ENCODE data around the gene UHMK1.

The UHMK1 gene

GRCh38 chr1:162530307-162530987 is 32.8 kb downstream of the UHMK1 start:
- no peak for DNase-seq (ENCODE audit: low spot score)

GRCh38 chr1:162530988-162531319 is 33.3 kb downstream of the UHMK1 start:
- no peak for DNase-seq (ENCODE audit: low spot score)

- no peak for DNase-seq (ENCODE audit: low spot score)
Observed at GRCh38 chr1:162535501-162535900, 37.9 kb downstream of the UHMK1 start.

- DNase-seq (ENCODE audit: low spot score), result no peak
Observed at GRCh38 chr1:162536511-162536910, 38.9 kb downstream of the UHMK1 start.

GRCh38 chr1:162537216-162537615 is 39.6 kb downstream of the UHMK1 start:
- DNase-seq (ENCODE audit: low spot score), result no peak

- no peak for DNase-seq (ENCODE audit: low spot score)
Observed at GRCh38 chr1:162538815-162539431, 41.3 kb downstream of the UHMK1 start.

- DNase-seq (ENCODE audit: low spot score), result no peak
Observed at GRCh38 chr1:162541619-162542141, 44.1 kb downstream of the UHMK1 start.

- no peak for DNase-seq (ENCODE audit: low spot score)
Observed at GRCh38 chr1:162543228-162543627, 45.6 kb downstream of the UHMK1 start.

- DNase-seq (ENCODE audit: low spot score), result no peak
Observed at GRCh38 chr1:162548170-162548569, 50.6 kb downstream of the UHMK1 start.

GRCh38 chr1:162549001-162549400 is 51.4 kb downstream of the UHMK1 start:
- DNase-seq (ENCODE audit: low spot score), result no peak

GRCh38 chr1:162550925-162551324 is 53.3 kb downstream of the UHMK1 start:
- DNase-seq (ENCODE audit: low spot score), result no peak

GRCh38 chr1:162551969-162552683 is 54.5 kb downstream of the UHMK1 start:
- DNase-seq (ENCODE audit: low spot score), result no peak

- DNase-seq (ENCODE audit: low spot score), result no peak
Observed at GRCh38 chr1:162552684-162553252, 55.1 kb downstream of the UHMK1 start.

GRCh38 chr1:162554258-162554657 is 56.6 kb downstream of the UHMK1 start:
- no peak for DNase-seq (ENCODE audit: low spot score)

- no peak for DNase-seq (ENCODE audit: low spot score)
Observed at GRCh38 chr1:162557536-162557935, 59.9 kb downstream of the UHMK1 start.

GRCh38 chr1:162560303-162561036 is 62.9 kb downstream of the UHMK1 start:
- DNase-seq (ENCODE audit: low spot score), result no peak

- DNase-seq (ENCODE audit: low spot score), result peak; percentile 97
Observed at GRCh38 chr1:162561037-162561615, 63.5 kb downstream of the UHMK1 start.

- peak; percentile 1 for DNase-seq (ENCODE audit: low spot score)
Observed at GRCh38 chr1:162561616-162562469, 64.2 kb downstream of the UHMK1 start, which contains the start of gene UAP1. TSS of gene UAP1 (plus strand) at chr1:162561722. CDS start at chr1:162566069, 4,347 bp downstream.

- no peak for DNase-seq (ENCODE audit: low spot score)
Observed at GRCh38 chr1:162562470-162562828, 64.8 kb downstream of the UHMK1 start.

- no peak for DNase-seq (ENCODE audit: low spot score)
Observed at GRCh38 chr1:162564762-162565218, 67.2 kb downstream of the UHMK1 start.

- no peak for DNase-seq (ENCODE audit: low spot score)
Observed at GRCh38 chr1:162565460-162565859, 67.8 kb downstream of the UHMK1 start.
